Epidermal melanocyte (primary cell): ENCODE results near the gene PRPSAP2.
"Not testable (repeated sequence)": the region's sequence is repeated elsewhere in the genome, so short reads cannot be mapped to it uniquely, and the experiment has no call there.

Source experiments
- DNase-seq: peaks from one replicate; pipeline ENCODE4 v3.0.0; 2011; ENCODE audit warnings: low spot score; ENCODE audit not compliant: insufficient read length

The PRPSAP2 gene

GRCh38 chr17:18889658-18890057 is 31.7 kb downstream of the PRPSAP2 start:
- no peak for DNase-seq

DNA sequence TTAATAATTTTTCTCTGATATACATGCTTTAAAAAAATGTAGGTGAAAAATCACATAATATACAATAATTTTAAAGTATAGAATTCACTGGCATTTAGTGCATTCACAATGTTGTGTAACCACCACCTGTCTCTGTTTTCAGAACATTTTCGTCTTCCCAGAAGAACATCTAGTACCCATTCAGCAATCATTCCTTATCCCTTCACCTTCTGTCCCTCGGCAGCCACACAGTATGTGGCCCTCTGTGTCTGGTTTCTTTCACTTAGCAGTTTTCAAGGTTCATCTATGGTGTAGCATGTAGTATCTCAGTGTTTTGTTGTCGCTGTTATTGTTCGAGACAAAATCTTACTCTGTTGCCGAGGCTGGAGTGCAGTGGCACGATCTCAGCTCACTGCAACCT is 33.6 kb downstream of the PRPSAP2 start:
- no peak for DNase-seq

DNA sequence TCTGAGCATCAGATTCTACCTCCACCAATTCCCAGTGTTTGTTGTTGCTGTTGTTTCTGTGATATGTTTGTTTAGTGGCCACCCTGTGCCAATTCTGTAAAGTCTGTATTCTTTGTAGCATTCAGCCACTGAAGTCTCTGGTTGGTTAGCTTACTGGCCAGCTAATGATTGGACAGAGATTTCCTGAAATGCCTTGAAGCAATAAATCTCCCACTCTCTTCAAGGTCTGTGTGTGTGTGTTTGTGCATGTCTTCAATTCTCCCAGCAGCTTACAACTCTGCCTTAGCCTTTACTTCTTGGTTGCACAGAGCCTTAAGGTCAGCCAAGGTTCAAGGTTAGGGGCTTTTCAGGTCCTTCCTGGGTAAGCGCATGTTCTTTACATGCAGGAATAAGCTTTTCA is 38.2 kb downstream of the PRPSAP2 start:
- no peak for DNase-seq

DNA sequence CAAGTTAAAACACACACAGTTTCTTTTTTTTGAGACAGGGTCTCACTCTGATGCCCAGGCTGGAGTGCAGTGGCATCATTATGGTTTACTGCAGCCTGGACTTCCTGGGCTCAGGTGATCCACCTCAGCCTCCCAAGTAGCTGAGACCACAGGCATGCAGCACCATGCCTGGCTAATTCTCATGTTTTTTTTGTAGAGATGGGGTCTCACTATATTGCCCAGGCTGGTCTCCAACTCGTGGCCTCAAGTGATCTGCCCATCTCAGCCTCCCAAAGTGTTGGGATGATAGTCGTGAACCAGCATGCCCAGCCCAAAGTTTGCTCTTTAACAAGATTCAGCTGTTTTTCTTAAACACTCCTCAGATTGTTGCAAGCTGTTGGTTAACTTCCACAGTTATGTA is 39.0 kb downstream of the PRPSAP2 start:
- DNase-seq = no peak

- DNase-seq = no peak
Measured at GRCh38 chr17:18904482-18904881, 46.6 kb downstream of the PRPSAP2 start.

- DNase-seq = no peak
Measured at GRCh38 chr17:18905226-18905625, 47.3 kb downstream of the PRPSAP2 start.

GRCh38 chr17:18910326-18910725 is 52.4 kb downstream of the PRPSAP2 start:
- DNase-seq = no peak

DNA sequence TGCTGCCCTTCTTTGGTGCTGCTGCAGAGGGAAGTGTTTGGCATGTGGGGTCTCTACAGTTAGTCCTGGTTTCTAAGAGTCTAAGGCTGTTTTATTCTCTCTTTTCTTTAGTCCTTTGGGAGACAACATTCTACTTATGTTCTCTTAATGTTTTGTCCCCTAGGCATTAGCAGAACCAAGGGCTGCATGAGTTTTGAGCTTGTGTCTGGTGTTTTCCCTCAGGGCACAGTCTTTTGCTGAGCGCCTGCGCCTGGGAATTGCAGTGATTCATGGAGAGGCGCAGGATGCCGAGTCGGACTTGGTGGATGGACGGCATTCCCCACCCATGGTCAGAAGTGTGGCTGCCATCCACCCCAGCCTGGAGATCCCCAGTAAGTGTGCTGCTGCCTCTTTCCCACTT is 53.0 kb downstream of the PRPSAP2 start:
- peak; percentile 60 for DNase-seq

- DNase-seq = no peak
Measured at GRCh38 chr17:18916816-18917500, 59.0 kb downstream of the PRPSAP2 start.

DNA sequence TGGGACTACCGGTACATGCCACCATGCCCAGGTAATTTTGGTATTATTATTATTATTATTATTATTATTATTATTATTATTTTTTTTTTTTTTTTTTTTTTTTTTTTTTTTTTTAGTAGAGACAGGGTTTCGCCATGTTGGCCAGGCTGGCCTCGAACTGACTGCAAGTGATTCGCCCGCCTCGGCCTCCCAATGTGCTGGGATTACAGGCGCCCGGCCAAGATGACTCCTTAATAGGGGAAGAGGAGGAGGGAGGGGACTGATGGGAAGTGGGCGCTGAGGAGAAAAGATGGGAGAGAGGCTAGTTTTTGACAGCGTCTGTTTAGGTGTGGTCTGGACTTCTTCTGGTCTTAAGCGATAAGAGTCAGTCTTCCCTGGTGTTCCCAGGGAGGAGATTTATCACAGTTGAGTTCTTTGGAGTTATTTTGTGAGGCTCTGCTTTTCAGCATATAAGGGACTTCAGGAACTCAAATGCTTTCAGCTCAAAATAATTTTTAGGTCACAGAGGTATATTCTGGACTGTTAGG is 59.6 kb downstream of the PRPSAP2 start:
- DNase-seq = no peak

GRCh38 chr17:18919963-18920362 is 62.0 kb downstream of the PRPSAP2 start:
- no peak for DNase-seq

GRCh38 chr17:18920911-18921441 is 63.0 kb downstream of the PRPSAP2 start:
- no peak for DNase-seq

GRCh38 chr17:18921485-18921884 is 63.6 kb downstream of the PRPSAP2 start:
- DNase-seq = no peak

DNA sequence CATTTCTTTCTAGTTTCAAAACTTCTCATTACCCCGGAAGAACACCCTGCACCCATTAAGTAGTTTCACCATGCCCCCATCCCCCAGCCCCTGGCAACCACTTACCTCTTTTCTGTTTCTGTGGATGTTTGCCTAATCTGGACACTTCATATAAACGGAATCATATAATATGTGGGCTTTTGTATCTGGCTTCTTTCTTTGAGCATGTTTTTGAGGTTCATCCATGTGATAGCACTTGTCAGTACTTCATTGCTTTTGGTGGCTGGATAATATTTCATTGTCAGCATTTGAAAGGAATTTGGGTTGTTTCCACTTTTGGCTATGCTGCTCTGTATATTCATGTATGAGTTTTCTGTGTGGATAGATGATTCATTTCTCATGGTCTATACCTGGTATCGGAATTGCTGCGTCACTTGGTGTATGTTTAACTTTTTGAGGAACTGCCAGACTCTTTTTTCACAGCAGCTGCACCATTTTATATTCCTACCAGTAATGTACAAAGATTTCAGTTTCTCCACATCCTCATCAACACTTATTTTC is 64.1 kb downstream of the PRPSAP2 start:
- DNase-seq = no peak

- DNase-seq = not testable (repeated sequence)
Measured at GRCh38 chr17:18922596-18922995, 64.7 kb downstream of the PRPSAP2 start.

DNA sequence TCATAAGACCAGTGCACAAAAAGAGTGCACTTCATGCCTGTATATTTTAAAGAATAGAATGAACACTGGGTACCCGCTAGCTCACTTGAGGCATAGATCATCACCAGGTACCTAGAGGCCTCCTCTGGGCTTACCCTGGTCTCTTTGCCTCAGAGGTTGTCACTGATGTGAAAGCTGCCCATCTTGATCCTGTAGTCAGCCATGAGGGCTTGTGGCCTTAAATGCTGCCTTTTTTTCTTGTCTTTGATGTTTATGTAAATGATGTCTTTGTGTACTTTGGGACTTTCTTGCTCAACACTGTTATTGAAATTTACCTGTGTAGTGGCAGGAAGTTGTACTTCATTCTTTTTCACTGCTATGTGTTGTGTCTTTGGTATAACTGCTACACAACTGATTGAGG is 67.3 kb downstream of the PRPSAP2 start:
- DNase-seq = no peak

- no peak for DNase-seq
Measured at GRCh38 chr17:18928628-18929125, 70.7 kb downstream of the PRPSAP2 start.

- no peak for DNase-seq
Measured at GRCh38 chr17:18932360-18933055, 74.6 kb downstream of the PRPSAP2 start.

DNA sequence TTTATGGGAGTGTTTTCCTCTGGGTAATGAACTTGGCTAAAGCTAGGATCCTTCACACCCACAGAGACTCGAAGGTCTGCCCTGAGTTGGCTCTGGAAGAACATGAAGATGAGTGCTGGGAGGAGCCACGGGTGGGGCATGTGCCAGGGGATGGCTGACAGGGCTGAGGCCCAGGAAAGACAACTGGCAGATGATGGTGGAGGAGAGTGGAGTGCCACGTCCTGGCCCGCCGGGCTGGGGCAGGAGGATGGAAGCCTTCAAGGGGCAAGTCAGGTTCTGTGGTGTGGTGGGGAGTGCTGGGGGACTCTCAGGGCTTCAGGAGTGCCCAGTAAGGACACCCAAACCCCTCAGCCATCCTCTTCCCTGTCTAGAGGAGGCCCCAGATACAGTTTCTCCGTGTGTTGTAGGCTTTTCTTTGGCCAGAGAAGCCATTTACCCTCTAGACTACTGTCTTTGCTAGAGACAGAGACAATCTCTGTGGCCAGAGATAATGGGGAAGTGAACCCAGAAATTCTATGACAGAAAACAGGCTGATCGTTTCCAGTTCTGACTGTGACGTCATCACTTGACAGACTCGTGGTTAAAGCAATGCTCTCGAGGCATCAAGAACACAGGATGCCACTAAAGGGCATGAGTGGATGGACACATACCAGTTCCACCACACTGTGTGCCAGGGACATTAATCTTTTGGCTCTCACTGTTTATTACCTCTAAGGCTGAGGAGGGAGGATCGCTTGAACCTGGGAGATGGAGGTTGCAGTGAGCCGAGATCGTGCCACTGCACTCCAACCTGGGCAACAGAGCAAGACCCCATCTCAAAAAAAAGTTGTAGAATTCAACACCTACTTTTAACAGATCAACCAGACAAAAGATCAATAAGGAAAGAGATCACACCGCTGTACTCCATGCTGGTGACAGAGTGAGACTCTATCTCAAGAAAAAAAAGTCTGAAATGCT is 75.4 kb downstream of the PRPSAP2 start:
- no peak for DNase-seq

- no peak for DNase-seq
Measured at GRCh38 chr17:18937981-18938691, 80.2 kb downstream of the PRPSAP2 start.

DNA sequence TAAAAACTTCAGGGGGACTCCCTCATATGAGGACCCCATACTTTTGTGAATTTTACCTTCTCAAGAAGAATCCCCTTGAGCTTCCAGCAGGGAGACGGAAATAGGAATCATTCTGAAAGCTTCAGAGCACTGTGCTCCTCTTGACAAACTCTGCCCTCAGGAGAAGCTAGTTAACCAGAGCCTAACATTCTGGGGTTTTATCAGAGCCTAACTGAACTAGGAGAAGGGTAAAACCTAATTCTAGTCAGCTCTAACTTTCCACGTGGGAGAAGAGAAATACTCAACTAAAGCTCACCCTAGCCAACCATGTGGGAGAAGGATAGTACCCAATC is 80.7 kb downstream of the PRPSAP2 start:
- no peak for DNase-seq
